ENCODE data around the gene ADK.

- TF ChIP-seq, protein P1, sequence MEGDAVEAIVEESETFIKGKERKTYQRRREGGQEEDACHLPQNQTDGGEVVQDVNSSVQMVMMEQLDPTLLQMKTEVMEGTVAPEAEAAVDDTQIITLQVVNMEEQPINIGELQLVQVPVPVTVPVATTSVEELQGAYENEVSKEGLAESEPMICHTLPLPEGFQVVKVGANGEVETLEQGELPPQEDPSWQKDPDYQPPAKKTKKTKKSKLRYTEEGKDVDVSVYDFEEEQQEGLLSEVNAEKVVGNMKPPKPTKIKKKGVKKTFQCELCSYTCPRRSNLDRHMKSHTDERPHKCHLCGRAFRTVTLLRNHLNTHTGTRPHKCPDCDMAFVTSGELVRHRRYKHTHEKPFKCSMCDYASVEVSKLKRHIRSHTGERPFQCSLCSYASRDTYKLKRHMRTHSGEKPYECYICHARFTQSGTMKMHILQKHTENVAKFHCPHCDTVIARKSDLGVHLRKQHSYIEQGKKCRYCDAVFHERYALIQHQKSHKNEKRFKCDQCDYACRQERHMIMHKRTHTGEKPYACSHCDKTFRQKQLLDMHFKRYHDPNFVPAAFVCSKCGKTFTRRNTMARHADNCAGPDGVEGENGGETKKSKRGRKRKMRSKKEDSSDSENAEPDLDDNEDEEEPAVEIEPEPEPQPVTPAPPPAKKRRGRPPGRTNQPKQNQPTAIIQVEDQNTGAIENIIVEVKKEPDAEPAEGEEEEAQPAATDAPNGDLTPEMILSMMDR (IDR thresholded peaks at IDR 0.05 in 8 of 11, conservative IDR thresholded peaks at IDR 0.05 in 3 of 11): no peak
- TF ChIP-seq POLR2A (IDR thresholded peaks at IDR 0.05): no peak
Observed at GRCh38 chr10:74432841-74433594, 282.0 kb downstream of the ADK start.
